ENCODE data around the gene ATP5MC3.

DNA sequence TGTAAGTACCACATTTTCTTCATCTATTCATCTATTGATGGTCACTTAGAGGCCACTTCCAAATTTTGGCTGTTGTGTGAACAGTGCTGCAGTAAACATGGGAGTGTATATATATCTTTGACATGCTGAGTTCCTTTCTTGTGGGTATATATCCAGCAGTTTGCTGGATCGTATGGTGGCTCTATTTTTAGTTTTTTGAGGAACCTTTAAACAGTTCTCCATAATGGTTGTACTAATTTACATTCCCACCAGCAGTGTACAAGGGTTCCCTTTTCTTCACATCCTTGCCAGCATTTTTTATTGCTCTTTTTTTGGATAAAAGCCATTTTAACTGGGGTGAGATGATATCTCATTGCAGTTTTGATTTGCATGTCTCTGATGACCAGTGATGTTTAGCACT is 7.3 kb upstream of the ATP5MC3 start:
- TF ChIP-seq POLR2AphosphoS5 (IDR thresholded peaks at IDR 0.05; ENCODE audit: low read depth): no peak
- no peak for TF ChIP-seq CTCF (conservative IDR thresholded peaks at IDR 0.05; ENCODE audit: low read depth in 2 of 2)
- TF ChIP-seq EZH2 (IDR thresholded peaks at IDR 0.05; ENCODE audit: low read depth, unreplicated experiment): no peak
- TF ChIP-seq, protein P1, sequence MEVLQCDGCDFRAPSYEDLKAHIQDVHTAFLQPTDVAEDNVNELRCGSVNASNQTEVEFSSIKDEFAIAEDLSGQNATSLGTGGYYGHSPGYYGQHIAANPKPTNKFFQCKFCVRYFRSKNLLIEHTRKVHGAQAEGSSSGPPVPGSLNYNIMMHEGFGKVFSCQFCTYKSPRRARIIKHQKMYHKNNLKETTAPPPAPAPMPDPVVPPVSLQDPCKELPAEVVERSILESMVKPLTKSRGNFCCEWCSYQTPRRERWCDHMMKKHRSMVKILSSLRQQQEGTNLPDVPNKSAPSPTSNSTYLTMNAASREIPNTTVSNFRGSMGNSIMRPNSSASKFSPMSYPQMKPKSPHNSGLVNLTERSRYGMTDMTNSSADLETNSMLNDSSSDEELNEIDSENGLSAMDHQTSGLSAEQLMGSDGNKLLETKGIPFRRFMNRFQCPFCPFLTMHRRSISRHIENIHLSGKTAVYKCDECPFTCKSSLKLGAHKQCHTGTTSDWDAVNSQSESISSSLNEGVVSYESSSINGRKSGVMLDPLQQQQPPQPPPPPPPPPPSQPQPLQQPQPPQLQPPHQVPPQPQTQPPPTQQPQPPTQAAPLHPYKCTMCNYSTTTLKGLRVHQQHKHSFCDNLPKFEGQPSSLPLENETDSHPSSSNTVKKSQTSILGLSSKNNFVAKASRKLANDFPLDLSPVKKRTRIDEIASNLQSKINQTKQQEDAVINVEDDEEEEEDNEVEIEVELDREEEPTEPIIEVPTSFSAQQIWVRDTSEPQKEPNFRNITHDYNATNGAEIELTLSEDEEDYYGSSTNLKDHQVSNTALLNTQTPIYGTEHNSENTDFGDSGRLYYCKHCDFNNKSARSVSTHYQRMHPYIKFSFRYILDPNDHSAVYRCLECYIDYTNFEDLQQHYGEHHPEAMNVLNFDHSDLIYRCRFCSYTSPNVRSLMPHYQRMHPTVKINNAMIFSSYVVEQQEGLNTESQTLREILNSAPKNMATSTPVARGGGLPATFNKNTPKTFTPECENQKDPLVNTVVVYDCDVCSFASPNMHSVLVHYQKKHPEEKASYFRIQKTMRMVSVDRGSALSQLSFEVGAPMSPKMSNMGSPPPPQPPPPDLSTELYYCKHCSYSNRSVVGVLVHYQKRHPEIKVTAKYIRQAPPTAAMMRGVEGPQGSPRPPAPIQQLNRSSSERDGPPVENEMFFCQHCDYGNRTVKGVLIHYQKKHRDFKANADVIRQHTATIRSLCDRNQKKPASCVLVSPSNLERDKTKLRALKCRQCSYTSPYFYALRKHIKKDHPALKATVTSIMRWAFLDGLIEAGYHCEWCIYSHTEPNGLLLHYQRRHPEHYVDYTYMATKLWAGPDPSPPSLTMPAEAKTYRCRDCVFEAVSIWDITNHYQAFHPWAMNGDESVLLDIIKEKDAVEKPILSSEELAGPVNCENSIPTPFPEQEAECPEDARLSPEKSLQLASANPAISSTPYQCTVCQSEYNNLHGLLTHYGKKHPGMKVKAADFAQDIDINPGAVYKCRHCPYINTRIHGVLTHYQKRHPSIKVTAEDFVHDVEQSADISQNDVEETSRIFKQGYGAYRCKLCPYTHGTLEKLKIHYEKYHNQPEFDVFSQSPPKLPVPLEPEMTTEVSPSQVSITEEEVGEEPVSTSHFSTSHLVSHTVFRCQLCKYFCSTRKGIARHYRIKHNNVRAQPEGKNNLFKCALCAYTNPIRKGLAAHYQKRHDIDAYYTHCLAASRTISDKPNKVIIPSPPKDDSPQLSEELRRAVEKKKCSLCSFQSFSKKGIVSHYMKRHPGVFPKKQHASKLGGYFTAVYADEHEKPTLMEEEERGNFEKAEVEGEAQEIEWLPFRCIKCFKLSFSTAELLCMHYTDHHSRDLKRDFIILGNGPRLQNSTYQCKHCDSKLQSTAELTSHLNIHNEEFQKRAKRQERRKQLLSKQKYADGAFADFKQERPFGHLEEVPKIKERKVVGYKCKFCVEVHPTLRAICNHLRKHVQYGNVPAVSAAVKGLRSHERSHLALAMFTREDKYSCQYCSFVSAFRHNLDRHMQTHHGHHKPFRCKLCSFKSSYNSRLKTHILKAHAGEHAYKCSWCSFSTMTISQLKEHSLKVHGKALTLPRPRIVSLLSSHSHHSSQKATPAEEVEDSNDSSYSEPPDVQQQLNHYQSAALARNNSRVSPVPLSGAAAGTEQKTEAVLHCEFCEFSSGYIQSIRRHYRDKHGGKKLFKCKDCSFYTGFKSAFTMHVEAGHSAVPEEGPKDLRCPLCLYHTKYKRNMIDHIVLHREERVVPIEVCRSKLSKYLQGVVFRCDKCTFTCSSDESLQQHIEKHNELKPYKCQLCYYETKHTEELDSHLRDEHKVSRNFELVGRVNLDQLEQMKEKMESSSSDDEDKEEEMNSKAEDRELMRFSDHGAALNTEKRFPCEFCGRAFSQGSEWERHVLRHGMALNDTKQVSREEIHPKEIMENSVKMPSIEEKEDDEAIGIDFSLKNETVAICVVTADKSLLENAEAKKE (CRISPR knock-in tag; IDR thresholded peaks at IDR 0.05): no peak
- no peak for TF ChIP-seq REST (IDR thresholded peaks at IDR 0.05; ENCODE audit: unreplicated experiment)
- TF ChIP-seq ZNF114 (CRISPR knock-in tag; IDR thresholded peaks at IDR 0.05): no peak
- TF ChIP-seq JUNB (IDR thresholded peaks at IDR 0.05; ENCODE audit: unreplicated experiment): no peak
- TF ChIP-seq ETS1 (IDR thresholded peaks at IDR 0.05): no peak

Measured in GM23338 (cell line).